BE2C (cell line): ENCODE measurements around the gene FAM9B. TPM values are rescaled to one million over a fixed set of nuclear protein-coding genes. Genes with fewer than 3 reads are reported as not detected.

Experiments used
- DNase-seq: peaks from one replicate; pipeline ENCODE4 v3.0.0-alpha.2; 2020
- H3K27me3 ChIP-seq: fragments of 250-450 bp; sonication (Bioruptor Pico); 2 replicates; pipeline ENCODE4 v1.5.1; 2020; ENCODE audit warnings: mild to moderate bottlenecking
- H3K36me3 ChIP-seq: fragments of 250-450 bp; sonication (Bioruptor Pico); 2 replicates; pipeline ENCODE4 v1.5.1; 2020; ENCODE audit warnings: mild to moderate bottlenecking
- H3K4me1 ChIP-seq: fragments of 250-450 bp; sonication (Bioruptor Pico); 2 replicates; pipeline ENCODE4 v1.5.1; 2020
- H3K4me3 ChIP-seq: 2 replicates; pipeline ENCODE4 v1.5.1; 2011; ENCODE audit warnings: low read depth, low read length
- H3K9me3 ChIP-seq: fragments of 250-450 bp; sonication (Bioruptor Pico); 2 replicates; pipeline ENCODE4 v1.5.1; 2020
- CTCF ChIP-seq: IDR thresholded peaks from 2 replicates; pipeline ENCODE4 v1.5.1; 2012; ENCODE audit warnings: mild to moderate bottlenecking, low read depth, low read length
- polyA plus RNA-seq: library from polyadenylated mRNA; unstranded; fragments of >200 nt; gene quantifications from one replicate; pipeline ENCODE4 v1.2.1, GENCODE V29; 2012; ENCODE audit warnings: low read depth, missing spikeins; ENCODE audit not compliant: insufficient read length, insufficient read depth

FAM9B gene
- 0.23 TPM for polyA plus RNA-seq

DNA sequence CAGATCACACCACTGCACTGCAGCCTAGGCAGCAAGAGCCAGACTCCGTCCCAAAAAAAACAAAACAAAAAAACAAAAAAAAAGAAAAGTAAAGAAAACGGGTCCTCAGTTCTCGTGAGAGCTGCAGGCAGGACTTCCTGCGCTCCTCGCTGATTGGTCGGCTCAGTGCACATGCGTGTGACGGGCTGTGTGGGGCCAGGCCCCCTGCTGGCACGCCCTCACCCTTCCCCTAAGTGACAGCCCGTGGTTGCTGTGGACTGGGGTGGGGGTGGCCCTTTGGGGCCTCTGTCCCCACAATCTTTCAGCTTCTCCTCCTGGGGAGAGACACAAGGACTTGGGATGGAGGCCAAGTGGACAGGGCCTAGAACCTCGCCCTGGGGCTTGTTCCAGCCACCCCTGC is at the start of gene FAM9B:
Gene FAM9B, minus strand, starts transcription at position 139 of the 400 bp plus-strand sequence. CDS start 1,141 bp downstream, outside the sequence.
- TF ChIP-seq CTCF: no peak
- DNase-seq: no peak
- Histone ChIP-seq H3K27me3 (no peaks in the 10 kb centered on the region), H3K4me1 (no peaks in the 10 kb centered on the region), H3K36me3 (no peaks in the 10 kb centered on the region), H3K9me3 (no peaks in the 10 kb centered on the region), H3K4me3 (no peak within 1 kb of the TSS)

- peaks cover 3% of the 10 kb centered on the region; the same call in 1 of the 2 replicates for H3K4me1 ChIP-seq
- no peaks in the 10 kb centered on the region for H3K9me3 ChIP-seq
- H3K27me3 ChIP-seq: no peaks in the 10 kb centered on the region
- no peak for TF ChIP-seq CTCF
- DNase-seq: no peak
- H3K36me3 ChIP-seq: no peaks in the 10 kb centered on the region
- no peak overlapping the region for H3K4me3 ChIP-seq
Observed at GRCh38 chrX:9081271-9081670, 47.3 kb upstream of the FAM9B start.

DNA sequence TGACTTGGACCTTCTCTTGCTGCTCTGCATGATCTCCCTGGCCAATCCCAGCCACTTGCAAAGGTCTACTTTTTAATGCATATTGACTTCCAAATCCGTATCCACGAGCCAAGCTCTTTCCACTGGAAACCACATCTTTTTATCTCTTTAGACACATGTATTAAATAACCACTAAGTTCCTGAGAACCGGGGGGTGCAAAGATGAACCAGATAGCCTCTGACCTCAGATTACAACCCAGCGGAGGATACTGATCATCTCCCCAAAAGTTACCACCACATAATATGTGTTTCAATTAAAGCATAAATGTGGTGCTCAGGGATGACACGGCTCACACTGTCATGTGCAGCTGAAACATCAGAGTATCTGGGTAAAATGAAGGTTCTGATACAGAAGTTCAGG is 40.4 kb upstream of the FAM9B start:
- no peaks in the 10 kb centered on the region for H3K27me3 ChIP-seq
- H3K9me3 ChIP-seq: no peaks in the 10 kb centered on the region
- no peak overlapping the region for H3K4me3 ChIP-seq
- H3K4me1 ChIP-seq: no peaks in the 10 kb centered on the region
- H3K36me3 ChIP-seq: no peaks in the 10 kb centered on the region
- no peak for DNase-seq
- no peak for TF ChIP-seq CTCF

- TF ChIP-seq CTCF: no peak
- Histone ChIP-seq H3K9me3 (no peaks in the 10 kb centered on the region), H3K4me3 (no peak overlapping the region), H3K27me3 (no peaks in the 10 kb centered on the region), H3K36me3 (no peaks in the 10 kb centered on the region), H3K4me1 (no peaks in the 10 kb centered on the region)
- DNase-seq: no peak
Observed at GRCh38 chrX:9072281-9072680, 38.4 kb upstream of the FAM9B start.

DNA sequence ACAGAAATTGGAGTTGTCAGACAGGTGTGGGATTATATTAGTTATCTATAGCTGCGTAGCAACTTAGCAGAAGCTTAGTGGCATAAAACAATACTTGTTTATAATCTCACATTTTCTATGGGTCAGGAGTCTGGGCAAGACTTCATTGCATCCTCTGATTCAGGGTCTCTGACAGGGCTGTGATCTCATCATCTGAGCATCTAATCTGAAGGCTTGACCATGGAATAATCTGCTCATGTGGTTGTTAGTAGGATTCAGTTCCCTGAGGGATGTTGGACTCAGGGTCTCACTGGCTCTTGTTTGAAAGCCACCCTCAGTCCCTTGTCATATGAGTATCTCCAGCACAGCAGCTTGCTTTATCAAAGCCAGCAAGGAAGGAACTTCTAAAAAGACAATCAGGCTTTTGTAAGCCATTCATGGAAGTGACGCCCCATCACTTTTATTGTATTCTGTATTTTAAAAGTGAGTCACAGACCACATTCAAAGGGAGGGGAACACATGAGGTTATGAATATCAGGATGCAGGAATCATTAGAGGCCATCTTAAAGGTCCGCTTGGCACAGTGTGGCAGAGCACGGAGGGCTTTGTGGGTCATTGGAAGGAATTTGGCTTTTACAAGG is 37.2 kb upstream of the FAM9B start:
- H3K27me3 ChIP-seq: no peaks in the 10 kb centered on the region
- H3K4me1 ChIP-seq: no peaks in the 10 kb centered on the region
- no peak for TF ChIP-seq CTCF
- H3K9me3 ChIP-seq: no peaks in the 10 kb centered on the region
- no peak overlapping the region for H3K4me3 ChIP-seq
- no peak for DNase-seq
- H3K36me3 ChIP-seq: no peaks in the 10 kb centered on the region

- no peak for TF ChIP-seq CTCF
- no peaks in the 10 kb centered on the region for H3K9me3 ChIP-seq
- DNase-seq: no peak
- no peaks in the 10 kb centered on the region for H3K4me1 ChIP-seq
- H3K36me3 ChIP-seq: no peaks in the 10 kb centered on the region
- H3K4me3 ChIP-seq: no peak overlapping the region
- H3K27me3 ChIP-seq: no peaks in the 10 kb centered on the region
Observed at GRCh38 chrX:9069573-9069972, 35.6 kb upstream of the FAM9B start.
